Measurements from ENCODE around the gene GFOD2. TPM values are rescaled to one million over a fixed set of nuclear protein-coding genes. Genes with fewer than 3 reads are reported as not detected.

Gene GFOD2
- total RNA-seq, 4 donors from 2014 or later = 10.5 to 24.6 (median 17.2) TPM

DNA sequence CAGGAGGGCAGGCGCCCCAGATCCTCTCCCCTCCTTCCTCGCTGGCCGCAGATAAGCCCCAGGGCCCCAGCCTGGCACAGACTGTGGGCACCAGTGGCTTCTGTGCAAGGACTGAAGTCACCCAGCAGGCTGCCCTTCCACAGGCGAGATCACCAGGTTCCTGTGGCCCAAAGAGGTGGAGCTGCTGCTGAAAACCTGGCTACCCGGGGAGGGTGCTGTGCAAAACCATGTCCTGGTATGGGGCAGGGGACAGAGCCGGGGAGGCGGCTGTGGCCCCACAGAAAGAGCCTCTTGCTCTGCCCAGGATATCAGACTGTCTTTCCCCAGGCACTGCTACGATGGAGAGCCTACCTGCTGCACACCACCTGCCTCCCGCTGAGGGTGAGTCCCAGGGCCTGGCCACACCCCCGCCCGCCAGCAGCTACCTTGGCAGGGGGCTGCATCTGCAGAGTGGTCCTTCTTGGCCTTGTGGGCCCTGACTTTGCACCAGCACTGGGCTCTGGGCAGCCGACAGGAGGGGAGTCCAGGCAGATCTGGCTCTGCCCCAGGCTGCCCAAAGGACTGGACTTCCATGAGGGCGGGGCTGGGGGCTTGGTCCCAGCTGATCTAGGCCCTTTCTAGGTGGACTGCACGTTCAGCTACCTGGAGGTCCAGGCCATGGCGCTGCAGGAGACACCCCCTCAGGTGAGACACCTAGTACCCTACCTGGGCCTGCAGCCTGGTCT, 73.6 kb downstream of the GFOD2 start:
- no peak for DNase-seq (ENCODE audit: low spot score in 2 of 2)
- Histone ChIP-seq H3K27me3 (peaks cover 0 to 59% of the 10 kb centered on the region in 2 donors), H3K9me3 (no peaks in the 10 kb centered on the region), H3K4me1 (peaks cover 0 to 32% (median 0%) of the 10 kb centered on the region in 4 donors), H3K27ac (peak overlapping the region in 1 of 4 donors; percentile 67), H3K36me3 (no peaks in the 10 kb centered on the region), H3K4me3 (peak overlapping the region in 2 of 4 donors; percentile 33 to 50)
- WGBS, 2 donors = 82 to 91% methylated on average over 11 to 15 of the region's 15 CpGs
- no peak for TF ChIP-seq POLR2A (IDR thresholded peaks at IDR 0.05)
- TF ChIP-seq, protein P1, sequence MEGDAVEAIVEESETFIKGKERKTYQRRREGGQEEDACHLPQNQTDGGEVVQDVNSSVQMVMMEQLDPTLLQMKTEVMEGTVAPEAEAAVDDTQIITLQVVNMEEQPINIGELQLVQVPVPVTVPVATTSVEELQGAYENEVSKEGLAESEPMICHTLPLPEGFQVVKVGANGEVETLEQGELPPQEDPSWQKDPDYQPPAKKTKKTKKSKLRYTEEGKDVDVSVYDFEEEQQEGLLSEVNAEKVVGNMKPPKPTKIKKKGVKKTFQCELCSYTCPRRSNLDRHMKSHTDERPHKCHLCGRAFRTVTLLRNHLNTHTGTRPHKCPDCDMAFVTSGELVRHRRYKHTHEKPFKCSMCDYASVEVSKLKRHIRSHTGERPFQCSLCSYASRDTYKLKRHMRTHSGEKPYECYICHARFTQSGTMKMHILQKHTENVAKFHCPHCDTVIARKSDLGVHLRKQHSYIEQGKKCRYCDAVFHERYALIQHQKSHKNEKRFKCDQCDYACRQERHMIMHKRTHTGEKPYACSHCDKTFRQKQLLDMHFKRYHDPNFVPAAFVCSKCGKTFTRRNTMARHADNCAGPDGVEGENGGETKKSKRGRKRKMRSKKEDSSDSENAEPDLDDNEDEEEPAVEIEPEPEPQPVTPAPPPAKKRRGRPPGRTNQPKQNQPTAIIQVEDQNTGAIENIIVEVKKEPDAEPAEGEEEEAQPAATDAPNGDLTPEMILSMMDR (IDR thresholded peaks at IDR 0.05) = no peak
- no peak for TF ChIP-seq EP300 (IDR thresholded peaks at IDR 0.05)

DNA sequence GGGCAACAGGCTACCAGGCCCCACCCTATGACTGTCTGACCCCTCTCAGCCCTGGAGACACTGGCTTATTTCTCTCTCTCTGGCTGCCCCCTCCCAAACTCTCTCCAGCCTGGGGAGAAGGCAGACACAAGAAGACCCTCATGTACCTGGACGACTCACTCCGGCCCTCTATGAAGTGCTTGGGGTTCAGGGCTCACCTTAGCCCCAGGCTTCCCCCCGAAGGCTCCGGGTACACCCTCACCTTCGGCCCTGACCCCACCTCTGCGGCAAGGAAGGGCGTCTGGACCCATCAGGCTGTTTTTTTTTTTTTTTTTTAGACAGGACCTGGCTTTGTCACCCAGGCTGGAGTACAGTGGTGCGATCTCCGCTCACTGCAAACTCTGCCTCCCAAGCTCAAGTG, 75.1 kb downstream of the GFOD2 start:
- Histone ChIP-seq H3K27me3 (peaks cover 0 to 44% of the 10 kb centered on the region in 2 donors), H3K27ac (no peak overlapping the region), H3K4me1 (peaks cover 0 to 21% (median 0%) of the 10 kb centered on the region in 4 donors), H3K9me3 (no peaks in the 10 kb centered on the region), H3K36me3 (peaks cover 0 to 12% (median 0%) of the 10 kb centered on the region in 3 donors), H3K4me3 (no peak overlapping the region)
- DNase-seq (ENCODE audit: low spot score in 2 of 2) = no peak
- TF ChIP-seq, protein P1 (IDR thresholded peaks at IDR 0.05) = no peak
- TF ChIP-seq EP300 (IDR thresholded peaks at IDR 0.05) (no peak), POLR2A (IDR thresholded peaks at IDR 0.05) (no peak)
- 85 to 88% methylated on average over 9 of the region's 9 CpGs for WGBS, 2 donors

DNA sequence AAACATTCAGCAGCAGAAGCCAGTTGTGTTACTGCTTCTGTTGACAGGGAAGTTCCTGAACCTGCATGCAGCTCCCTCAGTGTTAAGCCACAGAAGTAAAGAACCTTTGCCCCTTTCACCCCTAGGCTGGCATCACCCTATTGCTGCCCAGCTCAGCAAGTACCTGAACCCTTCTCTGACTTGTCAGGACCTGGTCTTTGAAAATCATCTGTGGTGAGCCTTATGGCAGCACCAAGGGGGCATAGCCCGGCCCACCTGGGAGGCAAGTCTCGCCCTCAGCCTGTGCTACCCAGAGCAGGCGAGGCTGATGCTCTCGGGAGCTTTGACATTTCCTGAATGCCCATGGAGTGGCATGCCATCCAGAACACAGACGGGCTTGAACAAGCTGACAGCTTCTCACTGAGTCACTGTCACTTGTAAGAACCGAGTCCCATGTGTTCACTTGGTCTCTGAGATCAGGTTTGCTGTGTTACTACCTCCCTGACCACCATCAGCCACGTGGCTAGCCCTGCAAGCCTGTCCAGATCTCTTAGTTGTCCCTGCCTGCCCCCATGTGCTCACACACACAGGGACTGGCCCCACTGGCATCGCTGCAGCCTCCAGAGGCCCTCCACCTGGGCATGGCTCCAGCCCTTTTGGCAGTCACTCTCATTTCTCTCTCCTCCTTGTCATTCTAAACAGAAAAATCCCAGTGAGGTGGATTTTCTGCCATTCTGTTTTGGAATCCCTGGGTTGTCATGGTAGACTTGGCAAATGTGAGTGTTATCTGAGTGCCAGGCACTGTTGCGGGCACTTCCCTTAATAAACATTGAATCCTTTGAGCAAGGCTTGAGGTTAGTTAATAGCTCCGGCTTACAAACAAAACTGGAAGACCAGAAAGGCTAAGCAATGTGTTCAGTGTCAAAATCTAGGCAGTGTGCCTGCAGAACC, 77.1 kb downstream of the GFOD2 start:
- no peak overlapping the region for H3K4me3 ChIP-seq
- H3K27me3 ChIP-seq = peaks cover 0 to 24% of the 10 kb centered on the region in 2 donors
- no peak overlapping the region for H3K27ac ChIP-seq
- 67 to 78% methylated on average over 6 to 10 of the region's 10 CpGs for WGBS, 2 donors
- no peaks in the 10 kb centered on the region for H3K9me3 ChIP-seq
- TF ChIP-seq EP300 (IDR thresholded peaks at IDR 0.05) (no peak), POLR2A (IDR thresholded peaks at IDR 0.05) (no peak)
- TF ChIP-seq, protein P1 (IDR thresholded peaks at IDR 0.05) = no peak
- H3K4me1 ChIP-seq = peaks cover 0 to 9% (median 0%) of the 10 kb centered on the region in 4 donors
- H3K36me3 ChIP-seq = peaks cover 0 to 32% (median 12%) of the 10 kb centered on the region in 3 donors
- no peak for DNase-seq (ENCODE audit: low spot score in 2 of 2)

DNA sequence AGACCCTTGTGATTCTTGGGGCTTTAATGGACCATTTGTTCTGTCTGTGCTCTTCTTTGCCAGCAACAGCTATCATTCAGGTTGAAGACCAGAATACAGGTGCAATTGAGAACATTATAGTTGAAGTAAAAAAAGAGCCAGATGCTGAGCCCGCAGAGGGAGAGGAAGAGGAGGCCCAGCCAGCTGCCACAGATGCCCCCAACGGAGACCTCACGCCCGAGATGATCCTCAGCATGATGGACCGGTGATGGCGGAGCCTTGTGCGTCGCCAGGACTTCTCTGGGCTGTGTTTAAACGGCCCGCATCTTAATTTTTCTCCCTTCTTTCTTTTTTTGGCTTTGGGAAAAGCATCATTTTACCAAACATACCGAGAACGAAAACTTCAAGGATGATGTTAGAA, 81.5 kb downstream of the GFOD2 start:
- Histone ChIP-seq H3K9me3 (no peaks in the 10 kb centered on the region), H3K27me3 (no peaks in the 10 kb centered on the region), H3K27ac (peak overlapping the region in 1 of 4 donors; percentile 4), H3K4me1 (no peaks in the 10 kb centered on the region), H3K4me3 (no peak overlapping the region), H3K36me3 (peaks cover 0 to 71% (median 23%) of the 10 kb centered on the region in 3 donors)
- no peak for DNase-seq (ENCODE audit: low spot score in 2 of 2)
- WGBS, 2 donors = 84% methylated on average over 12 of the region's 12 CpGs
- TF ChIP-seq POLR2A (IDR thresholded peaks at IDR 0.05) (no peak), EP300 (IDR thresholded peaks at IDR 0.05) (no peak)
- TF ChIP-seq, protein P1 (IDR thresholded peaks at IDR 0.05) = no peak
